Astrocyte (in vitro differentiated cells and primary cell): ENCODE data around the gene HOXD4. TPM values are rescaled to one million over a fixed set of nuclear protein-coding genes. Genes with fewer than 3 reads are reported as not detected.
A peak's percentile ranks its signal among the peaks of the same experiment; 100 is the strongest.

Experiments used
- DNase-seq: peaks from one replicate; pipeline ENCODE4 v3.0.0-alpha.2; 2010; ENCODE audit warnings: low read depth
- FAIRE-seq: peaks from 2 replicates; lab custom pipeline; 2011; peaks lifted over from hg19 to GRCh38; lab: Jason Lieb, UNC
- H2AFZ ChIP-seq: 2 replicates; pipeline ENCODE4 v1.6.0; 2012; ENCODE audit warnings: low read depth, low read length, inconsistent platforms
- H3K27ac ChIP-seq: 2 replicates; pipeline ENCODE4 v1.5.1; 2011; ENCODE audit warnings: low read depth, low read length, inconsistent platforms
- H3K27me3 ChIP-seq: 2 replicates; pipeline ENCODE4 v1.6.0; 2011; ENCODE audit warnings: low read length, inconsistent platforms; ENCODE audit not compliant: insufficient read depth
- H3K36me3 ChIP-seq: 2 replicates; pipeline ENCODE4 v1.5.1; 2011; ENCODE audit warnings: low read length, inconsistent platforms; ENCODE audit not compliant: insufficient read depth
- H3K4me1 ChIP-seq: 2 replicates; pipeline ENCODE4 v1.5.1; 2011; ENCODE audit warnings: low read length, inconsistent platforms; ENCODE audit not compliant: insufficient read depth
- H3K4me2 ChIP-seq: 2 replicates; pipeline ENCODE4 v1.6.0; 2012; ENCODE audit warnings: low read length, inconsistent platforms
- H3K4me3 ChIP-seq: 2 replicates; pipeline ENCODE4 v1.5.1; 2011; ENCODE audit warnings: low read depth, mild to moderate bottlenecking, low read length, inconsistent platforms; ENCODE audit not compliant: insufficient read depth
- H3K79me2 ChIP-seq: 2 replicates; pipeline ENCODE4 v1.6.0; 2012; ENCODE audit warnings: mild to moderate bottlenecking, low read length, inconsistent platforms; ENCODE audit not compliant: insufficient read depth
- H3K9ac ChIP-seq: 2 replicates; pipeline ENCODE4 v1.6.0; 2012; ENCODE audit warnings: mild to moderate bottlenecking, low read length, inconsistent platforms
- H3K9me3 ChIP-seq: 2 replicates; pipeline ENCODE4 v1.5.1; 2012; ENCODE audit warnings: low read depth, mild to moderate bottlenecking, low read length, inconsistent platforms; ENCODE audit not compliant: insufficient read depth
- H4K20me1 ChIP-seq: 2 replicates; pipeline ENCODE4 v1.6.0; 2012; ENCODE audit warnings: low read length, inconsistent platforms; ENCODE audit not compliant: insufficient read depth
- H3K27ac Mint-ChIP-seq: one replicate; pipeline ENCODE4 v1.8.0; 2021; ENCODE audit warnings: mild to moderate bottlenecking, mixed read lengths; ENCODE audit not compliant: unreplicated experiment
- H3K27me3 Mint-ChIP-seq: one replicate; pipeline ENCODE4 v1.8.0; 2021; ENCODE audit warnings: low read depth, mixed read lengths; ENCODE audit not compliant: unreplicated experiment
- H3K36me3 Mint-ChIP-seq: one replicate; pipeline ENCODE4 v1.8.0; 2021; ENCODE audit warnings: low read depth, mixed read lengths; ENCODE audit not compliant: unreplicated experiment
- H3K4me1 Mint-ChIP-seq: one replicate; pipeline ENCODE4 v1.8.0; 2021; ENCODE audit warnings: low read depth, mixed read lengths; ENCODE audit not compliant: unreplicated experiment
- H3K4me3 Mint-ChIP-seq: one replicate; pipeline ENCODE4 v1.8.0; 2021; ENCODE audit warnings: mild to moderate bottlenecking, moderate library complexity, mixed read lengths; ENCODE audit not compliant: unreplicated experiment
- H3K9me3 Mint-ChIP-seq: one replicate; pipeline ENCODE4 v1.8.0; 2021; ENCODE audit warnings: mild to moderate bottlenecking, mixed read lengths; ENCODE audit not compliant: unreplicated experiment
- CTCF ChIP-seq: IDR thresholded peaks from 2 replicates; pipeline ENCODE4 v1.5.1; 2011; ENCODE audit warnings: low read depth, mild to moderate bottlenecking, inconsistent platforms, low read length, moderate library complexity; ENCODE audit not compliant: insufficient read depth
- EZH2 ChIP-seq: IDR thresholded peaks from 2 replicates; pipeline ENCODE4 v1.6.1; 2012; ENCODE audit warnings: mild to moderate bottlenecking, low read length, inconsistent platforms; ENCODE audit not compliant: insufficient read depth
- total RNA-seq: library from RNA; stranded (reverse); gene quantifications from 2 replicates; pipeline ENCODE4 v1.2.1, GENCODE V29; 2021

HOXD4 gene
- total RNA-seq, 1 donor from 2014 or later, result not detected

- H3K27me3 ChIP-seq, result peaks cover 62% of the 10 kb centered on the region
- H3K9me3 ChIP-seq, result peaks cover under 1% of the 10 kb centered on the region
- no peaks in the 10 kb centered on the region for H4K20me1 ChIP-seq
- TF ChIP-seq EZH2 (no peak), CTCF (no peak)
- no peak overlapping the region for H3K4me2 ChIP-seq
- H3K4me1 ChIP-seq, result peaks cover 12% of the 10 kb centered on the region
- Mint-ChIP-seq H3K36me3 (peaks cover 2% of the 10 kb centered on the region), H3K4me1 (no peaks in the 10 kb centered on the region), H3K27ac (no peak overlapping the region), H3K9me3 (peaks cover 22% of the 10 kb centered on the region), H3K27me3 (peaks cover 82% of the 10 kb centered on the region), H3K4me3 (no peak overlapping the region)
- peak; percentile 50 for DNase-seq
- FAIRE-seq, result no peak
- no peaks in the 10 kb centered on the region for H3K36me3 ChIP-seq
- H3K9ac ChIP-seq, result no peak overlapping the region
- no peak overlapping the region for H3K27ac ChIP-seq
- no peak overlapping the region for H2AFZ ChIP-seq
- H3K79me2 ChIP-seq, result no peaks in the 10 kb centered on the region
- no peak overlapping the region for H3K4me3 ChIP-seq
Measured at GRCh38 chr2:176167398-176167797, 16.0 kb downstream of the HOXD4 start.

DNA sequence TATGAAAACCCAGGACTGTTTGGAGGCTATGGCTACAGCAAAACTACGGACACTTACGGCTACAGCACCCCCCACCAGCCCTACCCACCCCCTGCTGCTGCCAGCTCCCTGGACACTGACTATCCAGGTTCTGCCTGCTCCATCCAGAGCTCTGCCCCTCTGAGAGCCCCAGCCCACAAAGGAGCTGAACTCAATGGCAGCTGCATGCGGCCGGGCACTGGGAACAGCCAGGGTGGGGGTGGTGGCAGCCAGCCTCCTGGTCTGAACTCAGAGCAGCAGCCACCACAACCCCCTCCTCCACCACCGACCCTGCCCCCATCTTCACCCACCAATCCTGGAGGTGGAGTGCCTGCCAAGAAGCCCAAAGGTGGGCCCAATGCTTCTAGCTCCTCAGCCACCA, 17.8 kb downstream of the HOXD4 start:
- Histone ChIP-seq H3K9me3 (no peaks in the 10 kb centered on the region), H4K20me1 (no peaks in the 10 kb centered on the region), H3K4me1 (peaks cover 9% of the 10 kb centered on the region), H3K4me3 (no peak overlapping the region), H2AFZ (no peak overlapping the region), H3K4me2 (no peak overlapping the region), H3K27ac (no peak overlapping the region), H3K27me3 (peaks cover 66% of the 10 kb centered on the region), H3K9ac (no peak overlapping the region), H3K79me2 (no peaks in the 10 kb centered on the region), H3K36me3 (no peaks in the 10 kb centered on the region)
- DNase-seq (no peak), FAIRE-seq (no peak)
- Mint-ChIP-seq H3K27me3 (peaks cover 84% of the 10 kb centered on the region), H3K4me3 (no peak overlapping the region), H3K36me3 (no peaks in the 10 kb centered on the region), H3K4me1 (no peaks in the 10 kb centered on the region), H3K27ac (no peak overlapping the region), H3K9me3 (peaks cover 20% of the 10 kb centered on the region)
- TF ChIP-seq CTCF (no peak), EZH2 (no peak)

DNA sequence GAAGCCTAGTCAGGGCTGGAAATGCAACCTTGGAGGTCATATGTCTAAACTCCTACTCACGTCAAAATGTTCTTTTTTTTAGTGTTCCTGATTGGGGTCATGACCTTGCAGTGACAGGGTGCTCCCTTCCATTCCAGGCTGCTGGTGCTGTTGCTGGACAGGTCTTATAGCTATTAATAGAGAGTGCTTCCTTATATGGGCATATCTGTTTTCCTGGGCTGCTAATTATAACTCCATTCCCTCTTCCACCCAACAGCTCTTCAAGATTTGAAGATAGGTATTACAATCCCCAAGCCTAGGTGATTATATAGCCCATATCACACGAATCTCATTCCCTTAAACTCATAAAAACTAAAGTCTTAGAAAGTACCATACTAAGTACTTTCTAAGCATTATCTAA, 18.4 kb downstream of the HOXD4 start:
- H4K20me1 ChIP-seq, result no peaks in the 10 kb centered on the region
- no peaks in the 10 kb centered on the region for H3K36me3 ChIP-seq
- DNase-seq (no peak), FAIRE-seq (no peak)
- peaks cover 15% of the 10 kb centered on the region for H3K9me3 Mint-ChIP-seq
- H3K27ac ChIP-seq, result no peak overlapping the region
- peaks cover 65% of the 10 kb centered on the region for H3K27me3 ChIP-seq
- peaks cover 5% of the 10 kb centered on the region for H3K4me1 ChIP-seq
- no peaks in the 10 kb centered on the region for H3K79me2 ChIP-seq
- no peaks in the 10 kb centered on the region for H3K9me3 ChIP-seq
- H3K4me3 ChIP-seq, result no peak overlapping the region
- H3K9ac ChIP-seq, result no peak overlapping the region
- H3K27ac Mint-ChIP-seq, result no peak overlapping the region
- peaks cover 4% of the 10 kb centered on the region for H3K4me1 Mint-ChIP-seq
- H2AFZ ChIP-seq, result no peak overlapping the region
- peaks cover 82% of the 10 kb centered on the region for H3K27me3 Mint-ChIP-seq
- no peak overlapping the region for H3K4me3 Mint-ChIP-seq
- H3K4me2 ChIP-seq, result no peak overlapping the region
- no peak for TF ChIP-seq EZH2
- no peak for TF ChIP-seq CTCF
- no peaks in the 10 kb centered on the region for H3K36me3 Mint-ChIP-seq
